Ovary (tissue), 3 donors: ENCODE results near the gene ADCY5.

Experiments used
- EP300 ChIP-seq: sonication (generic); formaldehyde crosslinking; IDR thresholded peaks from one replicate; pipeline ENCODE4 v1.6.1; 2017; ENCODE audit warnings: antibody characterized with exemption
- POLR2A ChIP-seq: fragments of 450-650 bp; IDR thresholded peaks from one replicate; pipeline ENCODE4 v1.6.1; 2017; ENCODE audit warnings: antibody characterized with exemption, mild to moderate bottlenecking, moderate library complexity
- TF ChIP-seq, protein P1 (sequence below), 3 donors: fragments of 450-650 bp in 2 of 3; fragments of 200-600 bp in 1 of 3; IDR thresholded peaks; one replicate each; pipeline versions ENCODE4 v1.5.1 to v1.8.0; 2016 to 2022; ENCODE audit warnings: antibody characterized with exemption in 3 of 3, mild to moderate bottlenecking in 1 of 3
- donor health status: DM: no; HTN: no; CAD: no.

DNA sequence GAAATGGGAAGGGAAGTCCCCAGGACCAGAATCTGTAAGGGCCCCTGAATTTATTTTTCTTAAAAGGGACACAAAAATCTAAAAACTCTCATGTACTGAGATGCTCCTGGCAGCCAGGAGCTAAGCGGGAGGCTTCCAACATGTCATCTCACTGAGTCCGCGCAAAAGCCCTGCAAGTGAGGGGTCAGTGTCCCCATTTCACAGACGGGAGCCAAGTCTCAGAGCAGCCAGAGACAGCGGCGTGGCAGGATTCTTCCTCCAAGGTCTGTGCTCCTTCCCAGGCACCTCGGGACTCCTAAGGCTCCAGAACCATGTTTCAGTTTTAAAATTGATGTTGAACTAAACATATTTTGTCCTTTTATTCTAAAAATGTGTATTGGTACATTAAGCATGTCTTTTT is 114.8 kb downstream of the ADCY5 start:
- TF ChIP-seq EP300 (no peak), POLR2A (no peak)
- TF ChIP-seq, protein P1, sequence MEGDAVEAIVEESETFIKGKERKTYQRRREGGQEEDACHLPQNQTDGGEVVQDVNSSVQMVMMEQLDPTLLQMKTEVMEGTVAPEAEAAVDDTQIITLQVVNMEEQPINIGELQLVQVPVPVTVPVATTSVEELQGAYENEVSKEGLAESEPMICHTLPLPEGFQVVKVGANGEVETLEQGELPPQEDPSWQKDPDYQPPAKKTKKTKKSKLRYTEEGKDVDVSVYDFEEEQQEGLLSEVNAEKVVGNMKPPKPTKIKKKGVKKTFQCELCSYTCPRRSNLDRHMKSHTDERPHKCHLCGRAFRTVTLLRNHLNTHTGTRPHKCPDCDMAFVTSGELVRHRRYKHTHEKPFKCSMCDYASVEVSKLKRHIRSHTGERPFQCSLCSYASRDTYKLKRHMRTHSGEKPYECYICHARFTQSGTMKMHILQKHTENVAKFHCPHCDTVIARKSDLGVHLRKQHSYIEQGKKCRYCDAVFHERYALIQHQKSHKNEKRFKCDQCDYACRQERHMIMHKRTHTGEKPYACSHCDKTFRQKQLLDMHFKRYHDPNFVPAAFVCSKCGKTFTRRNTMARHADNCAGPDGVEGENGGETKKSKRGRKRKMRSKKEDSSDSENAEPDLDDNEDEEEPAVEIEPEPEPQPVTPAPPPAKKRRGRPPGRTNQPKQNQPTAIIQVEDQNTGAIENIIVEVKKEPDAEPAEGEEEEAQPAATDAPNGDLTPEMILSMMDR (IDR thresholded peaks at IDR 0.05) = no peak
